HT1080 (cell line): ENCODE data around the gene RALGDS. TPM values are rescaled to one million over a fixed set of nuclear protein-coding genes. Genes with fewer than 3 reads are reported as not detected.
"Not testable (repeated sequence)": the region's sequence is repeated elsewhere in the genome, so short reads cannot be mapped to it uniquely, and the experiment has no call there.

Experiments
- DNase-seq: peaks from one replicate; pipeline ENCODE4 v3.0.0-alpha.2; 2015; ENCODE audit warnings: low read depth
- total RNA-seq: library from RNA; depleted of rRNA; stranded (reverse); fragments of >200 nt; shearing (Covaris generic); gene quantifications from 2 replicates; pipeline ENCODE4 v1.2.3, GENCODE V29; 2014

The RALGDS gene
- total RNA-seq, 1 experiment from 2014 or later: 23.4 TPM

- DNase-seq: no peak
Measured at GRCh38 chr9:133090187-133090586, 30.9 kb downstream of the RALGDS start.

- no peak for DNase-seq
Measured at GRCh38 chr9:133089271-133089671, 31.8 kb downstream of the RALGDS start.

GRCh38 chr9:133088756-133089155, 32.3 kb downstream of the RALGDS start:
- no peak for DNase-seq

- no peak for DNase-seq
Measured at GRCh38 chr9:133088146-133088750, 32.8 kb downstream of the RALGDS start.

- DNase-seq: no peak
Measured at GRCh38 chr9:133087429-133088145, 33.5 kb downstream of the RALGDS start.

- no peak for DNase-seq
Measured at GRCh38 chr9:133086894-133087293, 34.1 kb downstream of the RALGDS start.

GRCh38 chr9:133086212-133086860, 34.7 kb downstream of the RALGDS start:
- DNase-seq: not testable (repeated sequence)

GRCh38 chr9:133083688-133084087, 37.4 kb downstream of the RALGDS start:
- DNase-seq: not testable (repeated sequence)

GRCh38 chr9:133081957-133082644, 38.9 kb downstream of the RALGDS start:
- not testable (repeated sequence) for DNase-seq

GRCh38 chr9:133080786-133081779, 40.0 kb downstream of the RALGDS start:
- DNase-seq: not testable (repeated sequence)

- no peak for DNase-seq
Measured at GRCh38 chr9:133080161-133080560, 40.9 kb downstream of the RALGDS start.

GRCh38 chr9:133078486-133078885, 42.6 kb downstream of the RALGDS start:
- no peak for DNase-seq

- DNase-seq: no peak
Measured at GRCh38 chr9:133076691-133077090, 44.3 kb downstream of the RALGDS start.

- peak; percentile 58 for DNase-seq
Measured at GRCh38 chr9:133075925-133076630, 45.0 kb downstream of the RALGDS start.

- DNase-seq: no peak
Measured at GRCh38 chr9:133074111-133074651, 46.9 kb downstream of the RALGDS start.

GRCh38 chr9:133073086-133074014, 47.7 kb downstream of the RALGDS start:
- no peak for DNase-seq

GRCh38 chr9:133072210-133072609, 48.8 kb downstream of the RALGDS start:
- not testable (repeated sequence) for DNase-seq

- DNase-seq: no peak
Measured at GRCh38 chr9:133071484-133072150, 49.4 kb downstream of the RALGDS start.
